ENCODE results near the gene RGP1. TPM values are rescaled to one million over a fixed set of nuclear protein-coding genes. Genes with fewer than 3 reads are reported as not detected.

Gene RGP1
- total and polyA plus RNA-seq, 9 of the 15 experiments (the other 6 are each of a cell fraction or from before 2014, with no cell fraction given): 0.42 to 13.8 (median 6.7) TPM

GRCh38 chr9:35757226-35757891 is 8.3 kb downstream of the RGP1 start (continued):
- 0 out of 2 replicates have a peak, but pooled peaks have one; percentile 36 for TF ChIP-seq GABPA (tag; conservative IDR thresholded peaks at IDR 0.05; ENCODE audit: low read depth)
- no peak for TF ChIP-seq GTF3C2 (IDR thresholded peaks at IDR 0.05; ENCODE audit: borderline replicate concordance, extremely low read depth, insufficient read length)
- no peak for TF ChIP-seq E2F6 (IDR thresholded peaks at IDR 0.05; ENCODE audit: borderline replicate concordance in 1 of 2, extremely low read depth in 1 of 2, insufficient read depth in 1 of 2, insufficient read length in 1 of 2, low read depth in 1 of 2, low read length in 1 of 2, poor library complexity in 1 of 2, severe bottlenecking in 1 of 2)
- no peak for TF ChIP-seq MAFK (IDR thresholded peaks at IDR 0.05; ENCODE audit: low read length)
- TF ChIP-seq KDM5B (IDR thresholded peaks at IDR 0.05; ENCODE audit: insufficient replicate concordance, low read depth, low read length): peak; percentile 35
- TF ChIP-seq NCOA1 (IDR thresholded peaks at IDR 0.05; ENCODE audit: low read depth): no peak
- TF ChIP-seq AFF1 (IDR thresholded peaks at IDR 0.05; ENCODE audit: low read depth in 1 of 2, partially characterized antibody in 2 of 2): peak in 1 of 2 experiments; percentile 22
- TF ChIP-seq BCOR (IDR thresholded peaks at IDR 0.05): 0 out of 2 replicates have a peak, but pooled peaks have one; percentile 22
- no peak for TF ChIP-seq ZFP91 (CRISPR knock-in tag; IDR thresholded peaks at IDR 0.05)
- TF ChIP-seq E2F4 (CRISPR knock-in tag; IDR thresholded peaks at IDR 0.05; ENCODE audit: low read depth): no peak
- no peak for TF ChIP-seq HSF4 (CRISPR knock-in tag; IDR thresholded peaks at IDR 0.05; ENCODE audit: borderline replicate concordance)
- peak in 1 of 3 experiments; percentile 22 for TF ChIP-seq YY1 (IDR thresholded peaks at IDR 0.05; ENCODE audit: borderline replicate concordance in 1 of 3, control insufficient read depth in 1 of 3, extremely low read depth in 1 of 3, insufficient read depth in 3 of 3, insufficient read length in 1 of 3, insufficient replicate concordance in 2 of 3, low read depth in 1 of 3, low read length in 2 of 3)
- TF ChIP-seq ZNF197 (CRISPR knock-in tag; IDR thresholded peaks at IDR 0.05; ENCODE audit: low read depth): no peak
